Neuronal stem cell (in vitro differentiated cells): ENCODE data around the gene ANKRD31.
"Not testable (repeated sequence)": the region's sequence is repeated elsewhere in the genome, so short reads cannot be mapped to it uniquely, and the experiment has no call there.

Experiments used
- DNase-seq: peaks from one replicate; pipeline ENCODE4 v3.0.0-alpha.2; 2013; ENCODE audit warnings: low spot score
- H2AFZ ChIP-seq: one replicate; pipeline ENCODE4 v1.6.1; 2013; ENCODE audit warnings: mild to moderate bottlenecking, low read length, inconsistent platforms
- H2AK5ac ChIP-seq: 2 replicates; pipeline ENCODE4 v1.6.1; 2013; ENCODE audit warnings: low read depth, mild to moderate bottlenecking, inconsistent platforms, low read length, moderate library complexity, mixed read lengths
- H2BK120ac ChIP-seq: 2 replicates; pipeline ENCODE4 v1.6.1; 2013; ENCODE audit warnings: low read depth, mild to moderate bottlenecking, inconsistent platforms, low read length, moderate library complexity, mixed read lengths
- H2BK12ac ChIP-seq: one replicate; pipeline ENCODE4 v1.6.1; 2013; ENCODE audit warnings: low read length, inconsistent platforms
- H2BK15ac ChIP-seq: 2 replicates; pipeline ENCODE4 v1.6.1; 2013; ENCODE audit warnings: mild to moderate bottlenecking, low read length, inconsistent platforms, mixed read lengths
- H2BK5ac ChIP-seq: one replicate; pipeline ENCODE4 v1.6.1; 2013; ENCODE audit warnings: inconsistent platforms, mild to moderate bottlenecking, low read length, moderate library complexity
- H3K14ac ChIP-seq: one replicate; pipeline ENCODE4 v1.6.1; 2013; ENCODE audit warnings: low read length, inconsistent platforms
- H3K18ac ChIP-seq: 2 replicates; pipeline ENCODE4 v1.6.1; 2013; ENCODE audit warnings: low read length, inconsistent platforms
- H3K23ac ChIP-seq: 2 replicates; pipeline ENCODE4 v1.6.1; 2013; ENCODE audit warnings: low read depth, mild to moderate bottlenecking, mixed read lengths, low read length, inconsistent platforms; ENCODE audit not compliant: poor library complexity
- H3K27ac ChIP-seq: replicated peaks from 3 replicates; pipeline ENCODE4 v1.5.1; 2013; ENCODE audit warnings: low read length, inconsistent platforms
- H3K27me3 ChIP-seq, 3 experiments: 2 replicates each; pipeline ENCODE4 v1.6.1; 2013; ENCODE audit warnings: low read length in 3 of 3, mild to moderate bottlenecking in 2 of 3, inconsistent platforms in 1 of 3, low read depth in 1 of 3, mixed read lengths in 1 of 3, moderate library complexity in 1 of 3; ENCODE audit not compliant: control insufficient read depth in 3 of 3, insufficient read depth in 3 of 3
- H3K36me3 ChIP-seq, 2 donors: replicated peaks in 1 of 2; 2 replicates each; pipeline ENCODE4 v1.6.1; 2013; ENCODE audit warnings: low read length in 2 of 2; ENCODE audit not compliant: control insufficient read depth in 2 of 2, insufficient read depth in 2 of 2
- H3K4ac ChIP-seq: 2 replicates; pipeline ENCODE4 v1.6.1; 2013; ENCODE audit warnings: inconsistent platforms, mild to moderate bottlenecking, low read length, moderate library complexity
- H3K4me1 ChIP-seq, 2 donors: 1 replicate in 1 of 2; 2 replicates in 1 of 2; pipeline ENCODE4 v1.6.1; 2013; ENCODE audit warnings: low read length in 2 of 2, low read depth in 1 of 2; ENCODE audit not compliant: control insufficient read depth in 2 of 2, insufficient read depth in 1 of 2
- H3K4me2 ChIP-seq: one replicate; pipeline ENCODE4 v1.6.1; 2013; ENCODE audit warnings: mild to moderate bottlenecking, low read length, inconsistent platforms; ENCODE audit not compliant: insufficient read depth, poor library complexity, severe bottlenecking
- H3K4me3 ChIP-seq, 2 donors: 2 replicates each; pipeline ENCODE4 v1.5.1; 2013; ENCODE audit warnings: low read length in 2 of 2, mild to moderate bottlenecking in 2 of 2, inconsistent platforms in 1 of 2, moderate library complexity in 1 of 2
- H3K79me1 ChIP-seq: one replicate; pipeline ENCODE4 v1.6.1; 2013; ENCODE audit warnings: low read depth, mild to moderate bottlenecking, inconsistent platforms, low read length, moderate library complexity
- H3K9ac ChIP-seq: one replicate; pipeline ENCODE4 v1.6.1; 2013; ENCODE audit warnings: mild to moderate bottlenecking, low read depth, low read length, inconsistent platforms; ENCODE audit not compliant: poor library complexity
- H3K9me3 ChIP-seq, 2 donors: replicated peaks in 1 of 2; 2 replicates each; pipeline versions ENCODE3 to v1.6.1; 2013; ENCODE audit warnings: low read length in 2 of 2, mild to moderate bottlenecking in 2 of 2, inconsistent platforms in 1 of 2, low read depth in 1 of 2, mixed read lengths in 1 of 2, moderate library complexity in 1 of 2; ENCODE audit not compliant: control insufficient read depth in 2 of 2, insufficient read depth in 1 of 2
- H4K8ac ChIP-seq: one replicate; pipeline ENCODE4 v1.6.1; 2013; ENCODE audit warnings: low read depth, mild to moderate bottlenecking, inconsistent platforms, low read length, moderate library complexity
- H4K91ac ChIP-seq: one replicate; pipeline ENCODE4 v1.6.1; 2013; ENCODE audit warnings: low read length, low read depth, mild to moderate bottlenecking, inconsistent platforms; ENCODE audit not compliant: poor library complexity
- WGBS, 2 donors: extraction: QIAGEN DNeasy Blood & Tissue Kit; methylation state at CpG; one replicate each; pipeline ENCODE4 v1.1.7; 2013; ENCODE audit warnings: missing lambda C conversion rate in 2 of 2, mixed read lengths in 1 of 2; ENCODE audit not compliant: insufficient read length in 2 of 2, insufficient replicate concordance in 1 of 2; ENCODE audit errors: extremely low coverage in 2 of 2; 5-methylcytosine and 5-hydroxymethylcytosine counted together

Gene ANKRD31

GRCh38 chr5:75189353-75189752, 47.3 kb downstream of the ANKRD31 start:
- Histone ChIP-seq H2BK120ac (no peak overlapping the region), H3K4me3 (no peak overlapping the region), H3K9ac (no peak overlapping the region), H4K91ac (no peak overlapping the region), H4K8ac (no peak overlapping the region), H2AFZ (no peak overlapping the region), H3K4me2 (no peak overlapping the region), H2BK15ac (no peak overlapping the region), H3K79me1 (no peaks in the 10 kb centered on the region), H3K27me3 (no peaks in the 10 kb centered on the region), H3K36me3 (no peaks in the 10 kb centered on the region), H2BK12ac (no peak overlapping the region), H3K4me1 (no peaks in the 10 kb centered on the region), H3K23ac (no peak overlapping the region), H3K4ac (no peak overlapping the region), H3K18ac (no peak overlapping the region), H2AK5ac (no peak overlapping the region), H3K9me3 (no peaks in the 10 kb centered on the region), H3K27ac (no peak overlapping the region), H2BK5ac (no peak overlapping the region), H3K14ac (no peak overlapping the region)
- DNase-seq: no peak
- no CpG with 5 or more reads among the region's 2 CpGs for WGBS, 2 donors

- no peak overlapping the region for H3K9ac ChIP-seq
- no peak overlapping the region for H2BK12ac ChIP-seq
- H3K4me2 ChIP-seq: no peak overlapping the region
- H2BK120ac ChIP-seq: no peak overlapping the region
- H3K23ac ChIP-seq: no peak overlapping the region
- H4K8ac ChIP-seq: no peak overlapping the region
- no peaks in the 10 kb centered on the region for H3K27me3 ChIP-seq
- no peaks in the 10 kb centered on the region for H3K36me3 ChIP-seq
- no peak overlapping the region for H2BK15ac ChIP-seq
- H3K4ac ChIP-seq: no peak overlapping the region
- no peak for DNase-seq
- H2AK5ac ChIP-seq: no peak overlapping the region
- no peaks in the 10 kb centered on the region for H3K4me1 ChIP-seq
- no peak overlapping the region for H3K14ac ChIP-seq
- H3K79me1 ChIP-seq: no peaks in the 10 kb centered on the region
- no peak overlapping the region for H2BK5ac ChIP-seq
- H3K18ac ChIP-seq: no peak overlapping the region
- H3K9me3 ChIP-seq: no peaks in the 10 kb centered on the region
- H4K91ac ChIP-seq: no peak overlapping the region
- no peak overlapping the region for H2AFZ ChIP-seq
- WGBS, 2 donors: no CpG with 5 or more reads among the region's 1 CpG
- no peak overlapping the region for H3K4me3 ChIP-seq
- H3K27ac ChIP-seq: no peak overlapping the region
These were observed 50.9 kb downstream of the ANKRD31 start for GRCh38 chr5:75185763-75186162.

- not testable (repeated sequence) for H3K36me3 ChIP-seq, H3K27me3 ChIP-seq, H2AK5ac ChIP-seq, H3K4ac ChIP-seq, H2BK15ac ChIP-seq, H4K91ac ChIP-seq, H3K9me3 ChIP-seq, H2BK120ac ChIP-seq, H2AFZ ChIP-seq, H3K4me1 ChIP-seq, H3K27ac ChIP-seq, H3K79me1 ChIP-seq, H3K23ac ChIP-seq, H2BK5ac ChIP-seq, H3K9ac ChIP-seq, H3K18ac ChIP-seq, H3K4me2 ChIP-seq, DNase-seq, H4K8ac ChIP-seq, H3K14ac ChIP-seq, H2BK12ac ChIP-seq, H3K4me3 ChIP-seq
- no CpG with 5 or more reads among the region's 7 CpGs for WGBS, 2 donors
These were observed 60.7 kb downstream of the ANKRD31 start for GRCh38 chr5:75176009-75176408.

GRCh38 chr5:75174872-75175271, 61.8 kb downstream of the ANKRD31 start:
- H2AK5ac ChIP-seq, DNase-seq, H4K8ac ChIP-seq, H3K4me1 ChIP-seq, H3K4me3 ChIP-seq, H4K91ac ChIP-seq, H3K27ac ChIP-seq, H2AFZ ChIP-seq, H3K36me3 ChIP-seq, H3K27me3 ChIP-seq, H3K9me3 ChIP-seq, H3K18ac ChIP-seq, H2BK15ac ChIP-seq, H3K4me2 ChIP-seq, H2BK5ac ChIP-seq, H2BK12ac ChIP-seq, H2BK120ac ChIP-seq, H3K79me1 ChIP-seq, H3K14ac ChIP-seq, H3K23ac ChIP-seq, H3K9ac ChIP-seq, H3K4ac ChIP-seq: not testable (repeated sequence)
- no CpG with 5 or more reads among the region's 4 CpGs for WGBS, 2 donors
